ENCODE results near the gene CSNK1D. TPM values are rescaled to one million over a fixed set of nuclear protein-coding genes. Genes with fewer than 3 reads are reported as not detected.
A peak's percentile ranks its signal among the peaks of the same experiment; 100 is the strongest.

The CSNK1D gene
- total RNA-seq, 2 donors from 2014 or later: 37.6 to 116 TPM

DNA sequence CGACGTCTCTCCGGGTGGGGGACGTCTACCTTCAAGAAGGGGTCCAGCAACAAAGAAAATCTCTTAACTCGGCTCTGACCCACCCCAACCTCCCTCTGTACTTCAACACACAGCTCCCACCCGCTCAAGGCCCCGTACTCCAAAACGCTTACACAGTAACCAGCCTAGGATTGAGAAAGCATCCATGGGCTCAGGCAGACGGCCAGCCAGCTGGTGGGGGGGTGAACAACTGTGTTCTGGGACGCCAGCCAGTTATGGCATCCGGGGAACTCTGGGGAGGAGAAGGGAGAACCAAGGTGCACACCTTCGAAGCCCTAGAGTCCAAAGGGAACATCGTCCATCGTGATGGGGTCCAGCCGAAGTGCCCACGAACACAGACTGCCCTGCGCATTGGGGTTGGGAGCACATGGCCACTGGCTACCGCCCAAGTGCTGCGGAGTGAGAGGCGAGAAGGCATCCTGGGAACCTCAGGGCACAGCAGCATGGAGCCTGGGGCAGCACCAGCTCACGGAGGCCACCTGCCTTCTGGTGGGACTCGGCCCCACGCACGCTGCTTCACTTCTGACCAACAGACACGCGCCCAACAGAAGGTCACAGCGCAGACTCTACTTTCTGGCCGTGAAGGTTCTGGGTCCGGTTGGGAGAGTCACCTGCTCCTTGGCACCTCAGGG, 30.4 kb downstream of the CSNK1D start:
- WGBS, 2 donors: 18 to 47% methylated on average over 9 to 29 of the region's 29 CpGs
- H3K4me1 ChIP-seq: peaks cover 54% of the 10 kb centered on the region
- peaks cover 12 to 34% of the 10 kb centered on the region in 2 donors for H3K36me3 ChIP-seq (replicated peaks in 1 of 2; ENCODE audit: insufficient read depth in 1 of 2, low read depth in 2 of 2)
- H3K4me3 ChIP-seq: no peak overlapping the region
- ATAC-seq (peak; percentile 76), DNase-seq (peak; percentile 86 to 93 (median 90))
- TF ChIP-seq, protein P1, sequence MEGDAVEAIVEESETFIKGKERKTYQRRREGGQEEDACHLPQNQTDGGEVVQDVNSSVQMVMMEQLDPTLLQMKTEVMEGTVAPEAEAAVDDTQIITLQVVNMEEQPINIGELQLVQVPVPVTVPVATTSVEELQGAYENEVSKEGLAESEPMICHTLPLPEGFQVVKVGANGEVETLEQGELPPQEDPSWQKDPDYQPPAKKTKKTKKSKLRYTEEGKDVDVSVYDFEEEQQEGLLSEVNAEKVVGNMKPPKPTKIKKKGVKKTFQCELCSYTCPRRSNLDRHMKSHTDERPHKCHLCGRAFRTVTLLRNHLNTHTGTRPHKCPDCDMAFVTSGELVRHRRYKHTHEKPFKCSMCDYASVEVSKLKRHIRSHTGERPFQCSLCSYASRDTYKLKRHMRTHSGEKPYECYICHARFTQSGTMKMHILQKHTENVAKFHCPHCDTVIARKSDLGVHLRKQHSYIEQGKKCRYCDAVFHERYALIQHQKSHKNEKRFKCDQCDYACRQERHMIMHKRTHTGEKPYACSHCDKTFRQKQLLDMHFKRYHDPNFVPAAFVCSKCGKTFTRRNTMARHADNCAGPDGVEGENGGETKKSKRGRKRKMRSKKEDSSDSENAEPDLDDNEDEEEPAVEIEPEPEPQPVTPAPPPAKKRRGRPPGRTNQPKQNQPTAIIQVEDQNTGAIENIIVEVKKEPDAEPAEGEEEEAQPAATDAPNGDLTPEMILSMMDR (IDR thresholded peaks at IDR 0.05): no peak
- TF ChIP-seq POLR2A (IDR thresholded peaks at IDR 0.05): no peak
- intact Hi-C loops (cut with DNase I): no loop called here
- no peaks in the 10 kb centered on the region for H3K27me3 ChIP-seq
- peak overlapping the region; percentile 52 to 74 (median 62) for H3K27ac ChIP-seq
- no peaks in the 10 kb centered on the region for H3K9me3 ChIP-seq

GRCh38 chr17:82242698-82242976, 30.9 kb downstream of the CSNK1D start:
- H3K4me3 ChIP-seq: no peak overlapping the region
- intact Hi-C loops (cut with DNase I): no loop called here
- 44 to 47% methylated on average over 14 to 24 of the region's 24 CpGs for WGBS, 2 donors

DNA sequence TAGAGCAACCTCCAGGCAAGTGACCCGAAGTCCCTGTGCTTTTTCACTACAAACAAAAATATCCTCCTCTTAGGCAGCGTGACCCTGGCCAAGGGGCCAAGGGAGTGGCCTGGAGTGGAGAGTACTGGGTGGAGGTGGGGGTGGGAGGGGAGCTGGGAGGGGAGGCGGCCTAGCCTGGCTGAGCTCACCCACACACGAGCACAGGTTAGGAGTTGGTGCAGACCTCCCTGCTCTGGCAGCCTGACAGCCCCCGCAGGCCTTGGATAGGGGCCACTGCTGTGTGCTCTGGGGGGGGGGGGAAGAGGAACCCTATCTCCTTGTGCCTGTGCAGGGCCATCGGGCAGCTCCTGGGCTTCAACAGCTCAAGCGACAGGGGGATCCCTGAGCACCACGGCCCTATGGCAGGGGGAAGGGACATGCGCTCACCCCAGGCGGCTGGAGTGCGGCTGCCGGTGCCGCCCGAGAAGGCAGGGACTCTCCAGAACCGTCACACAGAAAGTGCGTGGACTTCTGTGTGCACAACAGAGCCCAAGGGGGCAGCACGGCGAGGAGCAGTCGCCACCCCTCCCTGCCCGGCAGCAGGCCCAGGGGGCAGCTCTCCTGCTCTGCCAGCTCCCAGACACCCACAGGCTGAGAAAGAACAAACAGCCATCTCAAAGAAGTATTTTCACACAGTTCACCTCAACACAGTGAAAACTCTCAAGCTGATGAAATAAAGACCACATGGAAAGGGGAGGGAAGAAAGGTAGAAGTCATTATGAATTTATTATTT, 31.4 kb downstream of the CSNK1D start:
- intact Hi-C loops (cut with DNase I): no loop called here
- Histone ChIP-seq H3K27ac (peak overlapping the region; percentile 52 to 74 (median 62)), H3K4me3 (no peak overlapping the region), H3K36me3 (replicated peaks in 1 of 2; ENCODE audit: insufficient read depth in 1 of 2, low read depth in 2 of 2) (peaks cover 9 to 32% of the 10 kb centered on the region in 2 donors), H3K9me3 (no peaks in the 10 kb centered on the region), H3K27me3 (no peaks in the 10 kb centered on the region), H3K4me1 (peaks cover 49% of the 10 kb centered on the region)
- WGBS, 2 donors: 21 to 32% methylated on average over 5 to 20 of the region's 20 CpGs
- ATAC-seq (peak; percentile 9), DNase-seq (peak in 1 of 4 donors; percentile 56)
- TF ChIP-seq POLR2A (IDR thresholded peaks at IDR 0.05): no peak
- TF ChIP-seq, protein P1 (IDR thresholded peaks at IDR 0.05): no peak

More at GRCh38 chr17:82242698-82242976, 30.9 kb downstream of the CSNK1D start:
- Histone ChIP-seq H3K27ac (peak overlapping the region; percentile 52 to 74 (median 62)), H3K9me3 (no peaks in the 10 kb centered on the region), H3K36me3 (replicated peaks in 1 of 2; ENCODE audit: insufficient read depth in 1 of 2, low read depth in 2 of 2) (peaks cover 9 to 34% of the 10 kb centered on the region in 2 donors), H3K4me1 (peaks cover 54% of the 10 kb centered on the region), H3K27me3 (no peaks in the 10 kb centered on the region)
- ATAC-seq (no peak), DNase-seq (no peak)
- TF ChIP-seq, protein P1 (IDR thresholded peaks at IDR 0.05): no peak
- no peak for TF ChIP-seq POLR2A (IDR thresholded peaks at IDR 0.05)

GRCh38 chr17:82241183-82241925, 32.1 kb downstream of the CSNK1D start:
- H3K9me3 ChIP-seq: no peaks in the 10 kb centered on the region
- 45 to 70% methylated on average over 19 to 22 of the region's 27 CpGs for WGBS, 2 donors
- peaks cover 51% of the 10 kb centered on the region for H3K4me1 ChIP-seq
- ATAC-seq (peak; percentile 27), DNase-seq (peak in 3 of 4 donors; percentile 62 to 81 (median 70))
- H3K36me3 ChIP-seq (replicated peaks in 1 of 2; ENCODE audit: insufficient read depth in 1 of 2, low read depth in 2 of 2): peaks cover 9 to 28% of the 10 kb centered on the region in 2 donors
- peak overlapping the region; percentile 52 to 74 (median 62) for H3K27ac ChIP-seq
- no peaks in the 10 kb centered on the region for H3K27me3 ChIP-seq
- TF ChIP-seq POLR2A (IDR thresholded peaks at IDR 0.05): no peak
- TF ChIP-seq, protein P1 (IDR thresholded peaks at IDR 0.05): no peak
- intact Hi-C loops (cut with DNase I): no loop called here
- no peak overlapping the region for H3K4me3 ChIP-seq

Data from body of pancreas (tissue), 4 donors.